Renal cortical epithelial cell (primary cell): ENCODE results near the gene MATR3. TPM values are rescaled to one million over a fixed set of nuclear protein-coding genes. Genes with fewer than 3 reads are reported as not detected.
"Not testable (repeated sequence)": the region's sequence is repeated elsewhere in the genome, so short reads cannot be mapped to it uniquely, and the experiment has no call there.

Experiments
- DNase-seq: peaks from one replicate; pipeline ENCODE4 v3.0.0-alpha.2; 2011; ENCODE audit warnings: low read depth
- total RNA-seq: library from RNA; depleted of rRNA; stranded (reverse); fragments of >200 nt; gene quantifications from 2 replicates; pipeline ENCODE4 v1.2.3, GENCODE V29; 2014

MATR3 gene, protein sequence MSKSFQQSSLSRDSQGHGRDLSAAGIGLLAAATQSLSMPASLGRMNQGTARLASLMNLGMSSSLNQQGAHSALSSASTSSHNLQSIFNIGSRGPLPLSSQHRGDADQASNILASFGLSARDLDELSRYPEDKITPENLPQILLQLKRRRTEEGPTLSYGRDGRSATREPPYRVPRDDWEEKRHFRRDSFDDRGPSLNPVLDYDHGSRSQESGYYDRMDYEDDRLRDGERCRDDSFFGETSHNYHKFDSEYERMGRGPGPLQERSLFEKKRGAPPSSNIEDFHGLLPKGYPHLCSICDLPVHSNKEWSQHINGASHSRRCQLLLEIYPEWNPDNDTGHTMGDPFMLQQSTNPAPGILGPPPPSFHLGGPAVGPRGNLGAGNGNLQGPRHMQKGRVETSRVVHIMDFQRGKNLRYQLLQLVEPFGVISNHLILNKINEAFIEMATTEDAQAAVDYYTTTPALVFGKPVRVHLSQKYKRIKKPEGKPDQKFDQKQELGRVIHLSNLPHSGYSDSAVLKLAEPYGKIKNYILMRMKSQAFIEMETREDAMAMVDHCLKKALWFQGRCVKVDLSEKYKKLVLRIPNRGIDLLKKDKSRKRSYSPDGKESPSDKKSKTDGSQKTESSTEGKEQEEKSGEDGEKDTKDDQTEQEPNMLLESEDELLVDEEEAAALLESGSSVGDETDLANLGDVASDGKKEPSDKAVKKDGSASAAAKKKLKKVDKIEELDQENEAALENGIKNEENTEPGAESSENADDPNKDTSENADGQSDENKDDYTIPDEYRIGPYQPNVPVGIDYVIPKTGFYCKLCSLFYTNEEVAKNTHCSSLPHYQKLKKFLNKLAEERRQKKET
- total RNA-seq: 280 and 486 TPM in 2 replicates

DNA sequence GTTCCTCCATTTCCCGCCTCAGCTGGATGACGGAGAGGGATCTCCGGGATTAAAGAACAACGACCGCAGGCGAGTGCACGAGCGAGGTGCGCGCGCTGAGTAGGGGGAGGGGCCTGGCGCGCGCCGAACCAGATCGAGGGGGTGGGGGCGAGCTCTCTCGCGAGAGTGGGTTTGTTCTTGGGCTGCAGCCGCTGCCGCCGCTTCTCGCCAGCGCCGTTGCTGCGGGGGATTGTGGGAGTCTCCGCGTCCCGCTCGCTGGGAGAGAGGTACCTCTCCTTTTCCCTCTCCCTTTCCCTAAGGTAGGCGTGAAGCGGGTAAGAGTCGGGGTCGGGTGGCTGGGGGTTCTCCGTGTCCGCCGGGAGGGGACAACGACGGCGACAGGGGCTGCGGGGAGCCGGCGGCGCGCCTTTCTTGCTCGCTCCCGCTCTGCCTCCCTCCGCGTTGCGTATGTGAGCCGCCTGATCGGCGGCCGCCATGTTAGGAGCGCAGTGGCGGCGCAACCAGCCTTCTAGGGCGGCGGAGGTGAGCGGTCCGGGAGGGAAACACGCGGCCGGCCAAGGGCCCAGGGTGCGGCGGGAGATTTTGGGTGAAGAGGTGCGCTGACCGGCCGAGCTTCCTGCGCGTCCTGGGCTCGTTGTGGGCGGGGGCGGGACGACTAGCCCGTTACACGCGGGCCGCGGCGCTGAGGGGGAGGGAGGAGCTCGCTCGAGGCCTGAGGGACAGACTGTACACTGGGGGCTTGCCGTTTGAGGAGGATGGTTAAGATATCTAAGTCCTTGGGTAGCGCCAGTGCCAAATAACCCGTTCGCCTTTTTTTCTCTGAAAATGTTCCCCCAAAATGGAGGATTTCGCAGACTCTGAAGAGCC, at the start of gene MATR3:
Gene MATR3, plus strand, starts transcription at position 234 of the 867 bp plus-strand sequence. CDS start 13,676 bp downstream, outside the sequence.
- DNase-seq: peak; percentile 81

DNA sequence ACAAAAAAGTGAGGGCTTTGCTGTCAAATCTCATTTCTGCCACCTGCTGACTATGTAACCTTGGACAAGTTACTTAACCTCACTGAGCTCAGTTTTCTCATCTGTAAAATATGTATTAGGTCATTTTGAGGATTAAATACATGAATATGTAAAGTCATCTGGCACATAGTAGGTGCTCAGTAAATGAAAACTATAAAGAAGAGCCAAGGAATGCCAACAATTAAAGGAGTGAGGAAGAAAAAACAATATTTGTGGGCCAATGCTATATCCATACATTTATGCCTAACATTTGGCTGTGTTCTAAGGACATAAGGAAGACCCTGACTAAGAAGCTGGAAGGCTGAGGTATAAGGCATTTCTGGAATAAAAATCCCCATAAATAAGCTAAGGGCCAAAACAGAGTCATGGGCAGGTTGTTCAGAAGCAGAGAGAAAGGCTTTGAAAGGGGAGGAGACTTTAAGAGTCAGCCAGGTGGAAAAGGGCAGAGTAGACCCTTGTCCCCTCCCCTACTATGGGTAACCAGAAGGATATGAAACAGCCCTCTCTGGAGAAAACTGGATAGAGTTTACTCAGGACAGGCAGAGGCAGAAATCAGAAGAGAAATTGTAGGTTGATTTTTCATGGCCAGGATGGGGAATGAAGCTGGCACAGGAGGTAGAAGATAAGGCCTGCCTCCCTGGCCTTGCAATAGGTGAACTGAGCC, 47.8 kb upstream of the MATR3 start:
- DNase-seq: no peak

DNA sequence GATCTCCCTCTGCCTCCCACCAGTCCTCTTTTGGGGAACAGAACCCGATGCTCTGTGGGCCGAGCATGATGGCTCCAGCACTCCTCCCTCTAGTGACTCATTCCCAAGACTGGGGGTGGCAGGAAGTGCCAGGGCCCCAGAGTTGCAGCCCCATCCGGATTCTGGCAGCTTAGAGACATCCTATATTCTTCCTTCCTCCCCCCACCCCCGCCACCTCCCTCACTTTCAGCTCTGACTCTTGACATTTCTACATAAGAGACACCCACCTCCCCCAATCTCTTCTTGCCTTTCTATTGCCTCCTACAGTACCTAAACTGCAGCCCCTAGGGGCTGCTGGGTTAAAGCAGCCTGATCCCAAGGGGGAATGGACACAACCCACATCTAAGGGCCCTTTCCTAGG, 47.1 kb upstream of the MATR3 start:
- peak; percentile 7 for DNase-seq

DNA sequence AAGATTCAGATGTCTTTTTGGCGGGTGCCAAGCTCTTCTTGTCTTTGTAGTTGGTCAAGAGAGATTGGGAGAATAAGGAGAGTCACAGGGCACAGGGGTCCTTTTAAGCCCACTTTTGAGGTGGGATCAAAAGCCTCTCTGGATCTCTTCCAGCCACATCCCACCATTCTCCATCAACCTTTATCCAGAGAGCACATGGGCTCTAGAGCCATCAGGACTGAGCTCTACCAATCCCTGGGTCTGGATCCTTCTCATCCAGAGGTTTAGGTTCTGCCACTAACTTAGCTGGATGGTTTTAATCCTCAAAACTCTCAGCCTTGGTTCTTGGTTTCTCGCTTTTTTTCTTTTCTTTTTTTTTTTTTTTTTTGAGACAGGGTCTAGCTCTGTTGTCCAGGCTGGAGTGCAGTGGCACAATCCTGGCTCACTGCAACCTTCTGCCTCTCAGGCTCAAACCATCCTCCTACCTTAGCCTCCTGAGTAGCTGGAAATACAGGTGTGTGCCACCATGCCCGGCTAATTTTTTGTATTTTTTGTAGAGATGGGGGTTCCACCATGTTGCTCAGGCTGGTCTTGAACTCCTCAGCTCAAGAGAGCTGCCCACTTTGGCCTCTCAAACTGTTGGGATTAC, 44.6 kb upstream of the MATR3 start:
- no peak for DNase-seq

DNA sequence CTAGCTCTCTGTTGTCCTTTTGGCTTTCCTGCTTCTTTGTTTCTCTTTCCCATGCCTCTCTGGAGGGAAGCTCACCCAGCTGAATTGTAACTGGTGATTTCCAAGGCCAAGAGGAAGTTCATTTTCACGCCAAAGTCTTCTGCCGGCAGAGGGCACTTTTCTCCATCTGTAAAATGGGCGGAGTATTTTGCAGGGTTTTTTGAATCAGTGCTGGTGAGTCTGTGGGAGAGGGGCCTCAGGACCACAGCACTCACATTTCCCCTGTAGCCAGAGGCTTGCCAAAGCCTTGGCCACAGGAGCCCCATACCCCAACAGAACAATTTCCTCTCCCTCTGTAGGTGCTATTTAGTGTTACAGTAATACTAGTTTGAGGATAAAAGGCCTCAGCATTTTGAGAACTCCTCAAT, 42.3 kb upstream of the MATR3 start:
- DNase-seq: no peak

DNA sequence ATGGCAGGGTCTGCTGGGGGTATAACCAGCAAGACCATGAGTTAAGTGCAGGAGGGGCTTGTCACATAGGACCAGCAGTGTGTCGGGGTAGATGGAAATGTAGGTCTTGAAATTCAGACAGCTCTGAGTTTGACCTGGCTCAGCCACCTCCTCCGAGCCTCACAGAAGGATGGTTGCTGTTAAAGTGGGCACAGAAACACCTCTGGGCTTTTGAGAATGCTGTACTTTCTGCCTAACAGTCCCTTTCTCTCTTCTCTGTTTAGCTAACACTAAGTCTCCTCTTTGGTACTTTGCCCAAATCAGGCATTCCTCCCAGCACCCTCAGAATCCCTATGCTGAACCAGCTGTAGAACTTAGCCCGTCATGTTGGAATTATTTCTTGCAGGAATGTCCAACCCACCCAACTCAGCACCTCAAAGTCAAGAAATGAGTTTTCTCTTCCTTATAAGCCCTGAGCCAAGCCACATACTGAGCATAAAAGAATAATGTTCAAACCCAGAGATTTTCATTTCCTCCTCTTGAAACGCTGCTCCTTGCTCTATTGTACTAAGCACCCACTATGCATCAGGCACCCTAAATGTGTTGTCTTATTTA, 41.7 kb upstream of the MATR3 start:
- DNase-seq: no peak

DNA sequence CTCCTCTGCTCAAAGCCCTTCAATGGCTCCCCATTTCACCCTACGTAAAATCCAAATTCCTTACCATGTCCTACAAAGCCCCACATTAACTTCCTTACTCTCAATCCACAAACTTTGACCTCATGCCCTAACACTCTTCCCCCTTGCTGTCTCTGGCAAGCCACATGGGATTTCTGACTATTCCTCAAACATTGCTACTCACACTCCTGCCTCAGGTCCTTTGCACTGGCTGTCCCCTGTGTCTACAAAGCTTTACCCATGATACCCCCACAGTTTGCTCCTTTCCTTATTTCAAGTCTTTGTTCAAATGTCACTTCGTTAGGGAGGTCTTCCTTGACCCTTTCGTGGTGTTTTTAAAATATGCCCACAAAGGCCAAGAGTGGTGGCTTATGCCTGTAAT, 40.4 kb upstream of the MATR3 start:
- no peak for DNase-seq

DNA sequence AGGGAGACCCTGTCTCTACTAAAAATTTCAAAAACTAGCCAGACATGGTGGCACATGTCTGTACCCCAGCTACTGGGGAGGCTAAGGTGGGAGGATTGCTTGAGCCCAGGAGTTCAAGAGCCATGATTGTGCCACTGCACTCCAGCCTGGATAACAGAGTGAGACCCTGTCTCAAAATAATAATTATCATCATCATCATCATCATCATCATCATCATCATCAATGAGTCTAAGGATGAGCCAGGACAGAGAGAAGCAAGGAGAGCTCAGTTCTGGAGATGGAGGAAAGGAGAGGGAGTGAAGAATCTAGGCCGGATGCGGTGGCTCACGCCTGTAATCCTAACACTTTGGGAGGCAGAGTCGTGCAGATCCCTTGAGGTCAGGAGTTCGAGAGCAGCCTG, 36.7 kb upstream of the MATR3 start:
- DNase-seq: no peak

DNA sequence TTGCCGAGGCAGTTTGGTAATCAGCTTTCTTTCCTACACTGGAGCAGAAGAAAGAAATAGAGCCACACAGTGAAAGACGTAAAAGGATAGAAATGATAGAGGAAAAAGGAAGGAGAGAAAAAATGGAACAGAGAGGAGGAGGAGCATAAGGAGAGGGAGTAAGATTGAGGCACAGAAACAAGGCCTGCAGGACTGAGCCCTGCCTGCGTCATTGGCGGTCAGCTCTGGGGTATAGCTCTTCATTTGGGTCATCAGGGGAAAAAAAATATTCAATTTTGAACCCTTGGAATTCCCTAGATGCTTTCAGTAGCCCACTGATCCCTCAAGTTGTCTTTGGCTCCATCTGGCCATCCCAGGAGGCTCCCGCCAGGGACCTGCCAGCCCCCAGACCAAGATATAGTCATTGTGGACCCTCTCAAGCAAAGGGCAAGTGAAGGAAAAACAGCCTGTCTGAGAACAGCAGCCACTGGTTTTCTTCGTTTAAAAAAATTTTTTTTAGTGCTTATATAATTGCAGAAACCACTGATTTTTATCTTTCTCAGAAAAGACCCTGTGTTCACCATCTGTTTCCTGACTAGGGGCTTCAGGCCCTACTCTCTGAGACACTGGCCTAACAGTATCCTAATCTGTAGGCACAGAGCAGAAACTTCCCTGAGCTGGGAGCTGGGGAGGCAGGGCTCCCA, 31.3 kb upstream of the MATR3 start:
- DNase-seq: no peak

DNA sequence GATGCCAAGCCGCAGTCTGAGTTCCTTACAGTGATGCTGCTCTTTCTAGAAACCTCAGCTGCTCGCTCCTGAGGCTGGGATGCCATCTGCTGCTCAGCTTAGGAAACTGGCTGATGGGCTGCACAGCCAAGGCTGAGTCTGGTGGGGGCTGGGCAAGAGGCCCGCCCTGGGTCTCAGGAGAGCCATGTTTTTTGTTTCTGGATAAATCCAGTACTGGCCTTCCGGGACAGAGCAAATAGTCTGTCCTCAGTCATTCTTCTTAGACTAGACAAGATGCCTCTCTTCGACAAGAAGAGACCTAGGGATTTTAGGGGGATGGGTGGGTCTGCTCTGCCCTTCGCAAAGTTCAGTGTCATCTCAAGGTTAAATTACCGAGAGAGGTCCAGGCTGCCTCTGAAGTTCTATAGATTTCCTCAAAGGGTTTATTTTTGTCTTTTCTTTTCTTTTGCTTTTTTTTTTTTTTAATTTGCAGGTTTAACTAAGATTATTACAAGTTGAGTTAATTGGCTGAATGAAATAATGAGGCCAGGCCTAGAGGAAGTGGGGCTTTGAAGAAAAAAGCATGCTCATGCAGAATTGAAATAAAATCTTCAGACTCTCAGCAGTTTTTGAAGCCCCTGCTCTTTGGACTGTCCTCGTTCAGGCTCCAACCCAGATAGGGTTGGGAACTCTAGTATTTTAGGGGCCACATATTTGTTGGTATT, 30.6 kb upstream of the MATR3 start:
- peak; percentile 82 for DNase-seq

DNA sequence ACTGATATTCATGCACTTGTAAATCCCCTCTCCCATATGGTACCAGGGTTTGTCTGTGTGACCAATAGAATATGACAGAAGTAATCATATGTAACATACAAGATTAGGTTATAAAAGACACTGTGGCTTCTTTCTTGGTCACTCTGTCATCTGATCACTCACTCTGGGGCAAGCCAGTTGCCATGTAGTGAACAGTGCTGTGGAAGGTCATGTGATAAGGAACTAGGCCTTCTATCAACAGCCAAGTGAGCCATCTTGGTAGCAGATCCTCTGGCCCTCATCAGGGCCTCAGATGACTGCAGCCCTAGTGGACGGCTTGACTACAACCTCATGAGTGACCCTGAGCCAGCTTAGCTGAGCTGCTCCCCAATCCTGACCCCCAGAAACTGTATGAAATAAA, 30.0 kb upstream of the MATR3 start:
- no peak for DNase-seq

DNA sequence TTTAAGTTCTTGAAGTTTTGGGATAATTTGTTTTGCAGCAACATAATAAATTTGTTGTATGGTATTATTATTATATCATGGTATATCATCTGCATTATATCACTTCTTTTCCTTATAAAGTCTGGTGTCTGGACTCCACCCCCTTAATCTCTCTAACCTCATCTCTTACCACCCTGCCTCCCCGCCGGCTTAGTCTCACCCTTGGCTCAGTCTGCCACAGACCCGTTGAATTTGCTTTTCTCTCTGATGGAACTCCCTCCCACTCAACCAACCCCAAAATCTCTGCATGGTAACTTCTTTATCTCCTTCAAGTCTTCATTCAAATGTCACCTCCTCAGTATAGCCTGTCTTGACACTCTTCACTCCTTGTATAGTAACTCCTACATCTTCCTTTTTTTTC, 29.6 kb upstream of the MATR3 start:
- DNase-seq: no peak

DNA sequence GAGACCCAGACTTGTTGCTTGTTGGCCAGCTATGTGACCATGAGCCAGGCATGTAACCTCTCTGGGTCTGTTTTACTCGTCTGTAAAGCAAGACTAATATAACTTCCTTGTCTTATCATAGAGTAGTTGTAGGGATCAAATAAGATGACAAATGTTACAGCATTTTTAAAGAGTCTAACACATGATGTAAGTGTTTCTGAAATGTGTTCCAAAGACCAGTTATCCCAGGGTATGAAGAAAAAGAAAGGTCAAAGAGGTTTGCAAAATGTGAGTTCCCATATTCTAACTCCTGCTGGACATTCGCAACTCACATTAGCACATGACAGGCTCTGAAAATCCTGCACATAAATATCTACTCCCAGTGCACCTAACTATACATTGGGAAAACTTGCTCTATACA, 28.5 kb upstream of the MATR3 start:
- DNase-seq: no peak

DNA sequence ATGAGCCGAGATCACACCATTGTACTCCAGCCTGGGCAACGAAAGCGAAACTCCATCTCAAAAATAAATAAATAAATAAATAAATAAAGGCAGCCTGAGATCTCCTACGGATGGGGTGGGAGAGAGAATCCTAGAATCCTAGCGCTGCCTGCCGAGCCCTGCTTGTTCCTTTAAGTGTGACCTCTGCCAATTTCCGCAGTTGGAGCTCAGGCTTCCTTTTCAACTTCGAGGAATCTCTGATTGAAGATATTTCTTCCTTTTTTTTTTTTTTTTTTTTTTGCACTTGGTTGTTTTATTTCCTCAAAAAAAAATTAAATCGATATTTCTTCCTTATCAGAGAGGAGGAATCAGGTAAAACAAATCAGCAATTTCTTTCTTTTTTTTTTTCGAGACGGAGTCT, 27.3 kb upstream of the MATR3 start:
- DNase-seq: no peak

DNA sequence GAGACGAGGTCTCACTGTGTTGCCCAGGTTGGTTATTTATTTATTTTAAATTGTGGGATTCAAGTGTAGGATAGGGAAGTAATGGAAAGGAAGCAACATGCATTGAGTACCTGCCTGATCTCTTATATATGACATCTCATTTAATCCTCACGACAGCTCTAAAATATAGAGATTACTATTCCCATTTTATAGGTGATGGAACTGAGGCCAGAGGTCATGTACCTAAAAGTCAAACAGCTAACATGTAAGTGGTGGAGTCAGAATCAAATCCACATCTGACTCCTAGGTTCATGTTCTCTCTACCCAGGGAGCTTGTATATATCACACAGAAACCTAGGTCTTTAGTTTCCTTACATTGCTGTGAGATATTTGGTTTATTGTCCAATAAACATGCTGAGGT, 26.1 kb upstream of the MATR3 start:
- DNase-seq: no peak

DNA sequence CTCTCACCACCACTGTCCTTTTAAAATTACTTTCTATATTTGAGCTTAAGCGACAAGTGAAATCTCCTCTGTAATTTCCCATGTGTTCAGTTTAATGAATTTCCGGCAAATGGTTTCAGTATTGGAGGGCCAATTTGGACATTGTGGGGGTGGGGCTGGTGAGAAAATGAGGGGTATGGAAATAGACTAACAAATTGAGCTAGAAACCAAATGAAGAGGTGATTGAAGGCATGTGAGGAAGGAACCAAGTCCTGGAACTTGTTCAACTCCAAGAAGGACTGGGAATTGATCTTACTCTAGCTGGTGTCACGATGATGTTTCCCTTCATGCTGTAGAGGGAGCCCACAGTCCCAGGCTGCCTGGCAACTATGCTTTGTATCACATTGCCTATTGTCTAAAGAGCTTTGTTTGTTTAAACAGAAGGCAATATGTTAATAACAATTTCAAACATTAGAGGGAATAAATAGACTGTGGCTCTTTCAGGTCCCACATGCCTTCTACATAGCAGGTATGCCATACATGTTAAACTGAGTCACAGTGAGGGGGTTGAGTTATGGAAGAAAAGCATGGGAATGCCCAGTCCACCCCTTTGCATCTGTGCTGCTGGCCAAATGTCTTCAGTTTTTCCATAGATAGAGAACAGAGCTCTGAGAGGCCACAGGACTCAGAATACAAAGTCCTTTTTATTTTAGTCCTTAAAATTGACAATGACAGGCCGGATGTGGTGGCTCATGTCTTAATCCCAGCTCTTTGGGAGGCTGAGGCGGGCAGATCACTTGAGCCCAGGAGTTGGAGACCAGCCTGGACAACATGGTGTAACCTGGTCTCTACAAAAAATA, 25.0 kb upstream of the MATR3 start:
- no peak for DNase-seq

DNA sequence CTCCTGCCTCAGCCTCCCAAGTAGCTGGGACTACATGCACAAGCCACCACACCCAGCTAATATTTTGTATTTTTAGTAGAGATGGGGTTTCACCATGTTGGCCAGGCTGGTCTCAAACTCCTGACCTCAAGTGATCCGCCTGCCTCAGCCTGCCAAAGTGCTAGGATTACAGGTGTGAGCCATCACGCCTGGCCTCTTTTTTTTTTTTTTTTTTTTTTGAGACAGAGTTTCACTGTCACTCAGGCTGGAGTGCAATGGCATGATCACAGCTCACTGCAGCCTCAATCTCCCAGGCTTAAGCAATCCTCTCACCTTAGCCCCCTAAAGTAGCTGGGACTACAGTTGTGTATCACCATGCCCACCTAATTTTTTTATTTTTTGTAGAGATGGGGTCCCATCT, 22.8 kb upstream of the MATR3 start:
- not testable (repeated sequence) for DNase-seq
